NB4 (cell line): ENCODE data around the gene PDE11A.

Source experiments
- CTCF ChIP-seq: IDR thresholded peaks from one replicate; pipeline ENCODE4 v1.5.1; 2012; ENCODE audit warnings: low read depth, low read length
- MAX ChIP-seq: IDR thresholded peaks from 2 replicates; pipeline ENCODE4 v1.6.1; 2011; ENCODE audit warnings: low read depth, low read length
- POLR2A ChIP-seq: IDR thresholded peaks from 2 replicates; pipeline ENCODE4 v1.6.1; 2011; ENCODE audit warnings: mild to moderate bottlenecking; ENCODE audit not compliant: insufficient read length; ENCODE audit errors: extremely low read depth

GRCh38 chr2:178076130-178076529 lies 3.6 kb upstream of the PDE11A start:
- TF ChIP-seq MAX, result no peak
- TF ChIP-seq CTCF, result no peak
- TF ChIP-seq POLR2A, result no peak
